Fibroblast of skin of right quadriceps (primary cell): Measurements from ENCODE around the gene SLC26A3.
"Not testable (repeated sequence)": the region's sequence is repeated elsewhere in the genome, so short reads cannot be mapped to it uniquely, and the experiment has no call there.

ENCODE experiments used
- DNase-seq: peaks from one replicate; pipeline ENCODE4 v3.0.0-alpha.2; 2013

SLC26A3 gene

GRCh38 chr7:107803009-107803610 is at the start of gene SLC26A3:
SLC26A3 (minus strand) TSS chr7:107803223; CDS start chr7:107794509, 8,714 bp downstream.
- no peak for DNase-seq

- no peak for DNase-seq
Measured at GRCh38 chr7:107850643-107851042, 47.6 kb upstream of the SLC26A3 start.

GRCh38 chr7:107850216-107850615 is 47.2 kb upstream of the SLC26A3 start:
- no peak for DNase-seq

- DNase-seq: not testable (repeated sequence)
Measured at GRCh38 chr7:107848211-107848610, 45.2 kb upstream of the SLC26A3 start.

- not testable (repeated sequence) for DNase-seq
Measured at GRCh38 chr7:107847836-107848175, 44.8 kb upstream of the SLC26A3 start.

- no peak for DNase-seq
Measured at GRCh38 chr7:107847168-107847835, 44.3 kb upstream of the SLC26A3 start.

GRCh38 chr7:107846324-107846723 is 43.3 kb upstream of the SLC26A3 start:
- DNase-seq: no peak

GRCh38 chr7:107843184-107843583 is 40.2 kb upstream of the SLC26A3 start:
- no peak for DNase-seq

- no peak for DNase-seq
Measured at GRCh38 chr7:107842213-107842612, 39.2 kb upstream of the SLC26A3 start.

GRCh38 chr7:107838816-107839565 is 36.0 kb upstream of the SLC26A3 start:
- no peak for DNase-seq

- no peak for DNase-seq
Measured at GRCh38 chr7:107838024-107838601, 35.1 kb upstream of the SLC26A3 start.

- DNase-seq: no peak
Measured at GRCh38 chr7:107837145-107837512, 34.1 kb upstream of the SLC26A3 start.

- DNase-seq: no peak
Measured at GRCh38 chr7:107836237-107837144, 33.5 kb upstream of the SLC26A3 start.

GRCh38 chr7:107834401-107834800 is 31.4 kb upstream of the SLC26A3 start:
- no peak for DNase-seq

GRCh38 chr7:107833684-107834106 is 30.7 kb upstream of the SLC26A3 start:
- DNase-seq: no peak

- no peak for DNase-seq
Measured at GRCh38 chr7:107830420-107830819, 27.4 kb upstream of the SLC26A3 start.

- no peak for DNase-seq
Measured at GRCh38 chr7:107828540-107828939, 25.5 kb upstream of the SLC26A3 start.

GRCh38 chr7:107827501-107827900 is 24.5 kb upstream of the SLC26A3 start:
- no peak for DNase-seq

- no peak for DNase-seq
Measured at GRCh38 chr7:107826451-107826850, 23.4 kb upstream of the SLC26A3 start.

- no peak for DNase-seq
Measured at GRCh38 chr7:107824858-107825257, 21.8 kb upstream of the SLC26A3 start.

GRCh38 chr7:107818622-107819021 is 15.6 kb upstream of the SLC26A3 start:
- DNase-seq: no peak

GRCh38 chr7:107816011-107816566 is 13.1 kb upstream of the SLC26A3 start:
- peak; percentile 61 for DNase-seq
